Psoas muscle (tissue), 8 donors: Measurements from ENCODE around the gene TMSB4Y. TPM values are rescaled to one million over a fixed set of nuclear protein-coding genes. Genes with fewer than 3 reads are reported as not detected.

Experiments used
- ATAC-seq, 4 donors: fragments of 200-7000 bp; cut with Tn5 transposase; one replicate each; pipeline ENCODE4 v1.9.1; 2020; ENCODE audit warnings: moderate library complexity in 3 of 4, mild to moderate bottlenecking in 2 of 4
- DNase-seq, 2 donors: peaks; one replicate each; pipeline ENCODE4 v3.0.0-alpha.2; 2020
- H3K27ac ChIP-seq: fragments of 200-600 bp; one replicate; pipeline ENCODE4 v1.8.0; 2022
- H3K27me3 ChIP-seq, 3 donors: fragments of 200-600 bp in 1 of 3; one replicate each; pipeline versions ENCODE4 v1.6.1 to v1.8.0; 2013 to 2022; ENCODE audit warnings: low read length in 2 of 3, mild to moderate bottlenecking in 2 of 3, moderate library complexity in 1 of 3; ENCODE audit not compliant: insufficient read depth in 3 of 3
- H3K36me3 ChIP-seq, 2 donors: fragments of 200-600 bp in 1 of 2; one replicate each; pipeline versions ENCODE4 v1.6.1 to v1.8.0; 2013 to 2022; ENCODE audit warnings: low read depth in 1 of 2, mild to moderate bottlenecking in 1 of 2, moderate library complexity in 1 of 2; ENCODE audit not compliant: insufficient read depth in 1 of 2
- H3K4me1 ChIP-seq: fragments of 200-600 bp; one replicate; pipeline ENCODE4 v1.8.0; 2022
- H3K4me3 ChIP-seq: fragments of 200-600 bp; one replicate; pipeline ENCODE4 v1.8.0; 2022; ENCODE audit warnings: mild to moderate bottlenecking
- H3K9me3 ChIP-seq: fragments of 200-600 bp; one replicate; pipeline ENCODE4 v1.8.0; 2022
- CTCF ChIP-seq: fragments of 200-600 bp; IDR thresholded peaks from one replicate; pipeline ENCODE4 v1.8.0; 2022; ENCODE audit warnings: antibody characterized with exemption
- WGBS, 3 donors: extraction: QIAGEN DNeasy Blood & Tissue Kit; methylation state at CpG; one replicate each; pipeline versions ENCODE4 v1.1.6 to v1.1.7; 2013; 5-methylcytosine and 5-hydroxymethylcytosine counted together
- intact Hi-C, 2 donors: fragments of 100-400 bp; cut with DNase I; formaldehyde crosslinking; loops; one replicate each; pipeline versions ENCODE4 v1.11.0 to v1.14.2; 2022
- polyA plus RNA-seq, 3 donors: library from polyadenylated mRNA; stranded (reverse); fragments of 200-250 nt; gene quantifications; one replicate each; pipeline ENCODE4 v1.2.3, GENCODE V29; 2013
- total RNA-seq, 4 donors: library from RNA; stranded (reverse); fragmentation: NEBNext Ultra II Directional in 2 of 4; extraction: Animal tissue kit (Norgen Biotek cat#: 25700) in 2 of 4; gene quantifications; one replicate each; pipeline versions ENCODE4 v1.2.1 to v1.2.4, GENCODE V29; 2021 to 2023
- donor health status: healthy with polysubstance abuse.
- donor health status: DM: no; HTN: no; CAD: no; lungs with moderate emphysema.
- donor health status: Bipolar disorder and iron deficiency.
- donor health status: healthy.
- donor health status: DM: yes; HTN: yes; CAD: no.
- donor health status: DM: no; HTN: no; CAD: no.
- donor health status: DM: no; HTN: no; CAD: no.
- donor health status: DM: yes; HTN: yes; CAD: no.

Gene TMSB4Y
- total and polyA plus RNA-seq, 7 donors, result 0.05 to 0.12 TPM; not detected in 5

GRCh38 chrY:13704121-13704930 lies 627 bp downstream of the TMSB4Y start:
- DNase-seq, result no peak
- no peak overlapping the region for H3K27ac ChIP-seq
- intact Hi-C loops, result no loop called here

GRCh38 chrY:13705197-13705596 lies 1.5 kb downstream of the TMSB4Y start:
- WGBS, 3 donors, result 32 to 36% methylated on average over 8 of the region's 8 CpGs; no CpG with 5 or more reads in 1 of the 3 donors
- H3K27ac ChIP-seq, result no peak overlapping the region
- intact Hi-C loops, result no loop called here
- H3K9me3 ChIP-seq, result no peaks in the 10 kb centered on the region
- no peak for TF ChIP-seq CTCF
- H3K36me3 ChIP-seq, result no peaks in the 10 kb centered on the region
- no peaks in the 10 kb centered on the region for H3K4me1 ChIP-seq
- DNase-seq (no peak), ATAC-seq (no peak)
- H3K27me3 ChIP-seq, result no peaks in the 10 kb centered on the region
- no peak overlapping the region for H3K4me3 ChIP-seq

More at GRCh38 chrY:13704121-13704930, 627 bp downstream of the TMSB4Y start:
- 2% methylated on average over 30 of the region's 30 CpGs; no CpG with 5 or more reads in 1 of the 3 donors for WGBS, 3 donors
- no peak overlapping the region for H3K4me3 ChIP-seq
- H3K27me3 ChIP-seq, result no peaks in the 10 kb centered on the region
- no peaks in the 10 kb centered on the region for H3K4me1 ChIP-seq
- no peaks in the 10 kb centered on the region for H3K36me3 ChIP-seq
- no peak for ATAC-seq
- no peak for TF ChIP-seq CTCF
- H3K9me3 ChIP-seq, result no peaks in the 10 kb centered on the region

GRCh38 chrY:13708038-13708437 lies 4.3 kb downstream of the TMSB4Y start:
- Histone ChIP-seq H3K4me3 (no peak overlapping the region), H3K36me3 (no peaks in the 10 kb centered on the region), H3K27me3 (no peaks in the 10 kb centered on the region), H3K9me3 (no peaks in the 10 kb centered on the region), H3K4me1 (no peaks in the 10 kb centered on the region), H3K27ac (no peak overlapping the region)
- TF ChIP-seq CTCF, result no peak
- no peak for ATAC-seq
- no peak for DNase-seq
- WGBS, 3 donors, result 100% methylated on average over 1 of the region's 1 CpG; no CpG with 5 or more reads in 1 of the 3 donors
- intact Hi-C loops, result no loop called here

- ATAC-seq (no peak), DNase-seq (no peak)
- H3K9me3 ChIP-seq, result no peaks in the 10 kb centered on the region
- 92 to 98% methylated on average over 1 of the region's 1 CpG; no CpG with 5 or more reads in 1 of the 3 donors for WGBS, 3 donors
- no peaks in the 10 kb centered on the region for H3K27me3 ChIP-seq
- TF ChIP-seq CTCF, result no peak
- no peak overlapping the region for H3K27ac ChIP-seq
- no peak overlapping the region for H3K4me3 ChIP-seq
- no peaks in the 10 kb centered on the region for H3K36me3 ChIP-seq
- intact Hi-C loops, result no loop called here
- no peaks in the 10 kb centered on the region for H3K4me1 ChIP-seq
Measured at GRCh38 chrY:13718996-13719395, 15.3 kb downstream of the TMSB4Y start.
